ENCODE measurements around the gene SRMS.

GRCh38 chr20:63500902-63501817, 46.4 kb downstream of the SRMS start:
- TF ChIP-seq CTCF (IDR thresholded peaks at IDR 0.05) (no peak), POLR2A (IDR thresholded peaks at IDR 0.05) (no peak)
